ENCODE results near the gene CEP192.

- TF ChIP-seq ZBTB20 (tag by site-specific recombination; IDR thresholded peaks at IDR 0.05) (no peak), ZNF654 (tag by site-specific recombination; IDR thresholded peaks at IDR 0.05; ENCODE audit: low read depth) (no peak), ZNF184 (tag by site-specific recombination; IDR thresholded peaks at IDR 0.05) (no peak), YY1 (tag by site-specific recombination; IDR thresholded peaks at IDR 0.05) (no peak), CTCF (tag by site-specific recombination; IDR thresholded peaks at IDR 0.05) (no peak), ZNF394 (tag by site-specific recombination; IDR thresholded peaks at IDR 0.05; ENCODE audit: borderline replicate concordance) (no peak), ZNF629 (tag by site-specific recombination; IDR thresholded peaks at IDR 0.05) (no peak), ZBTB26 (tag by site-specific recombination; optimal IDR thresholded peaks at IDR 0.05) (no peak), ZNF776 (tag by site-specific recombination; IDR thresholded peaks at IDR 0.05; ENCODE audit: borderline replicate concordance) (no peak), ZNF488 (tag by site-specific recombination; IDR thresholded peaks at IDR 0.05) (no peak), ZNF146 (tag by site-specific recombination; IDR thresholded peaks at IDR 0.05) (no peak), ZNF24 (tag by site-specific recombination; IDR thresholded peaks at IDR 0.05) (no peak), ZNF302 (tag by site-specific recombination; IDR thresholded peaks at IDR 0.05; ENCODE audit: low read depth) (no peak), TCF7L2 (IDR thresholded peaks at IDR 0.05; ENCODE audit: borderline replicate concordance, low read depth, low read length) (no peak)
Measured at GRCh38 chr18:13025233-13025632, 34.1 kb downstream of the CEP192 start.
